DOHH2 (cell line): ENCODE data around the gene FCHSD2.

Experiments
- H3F3A ChIP-seq: fragments of 200-600 bp; sonication (generic), shearing (Covaris generic); 2 replicates; pipeline ENCODE4 v1.6.0; 2016; ENCODE audit warnings: antibody characterized with exemption, mild to moderate bottlenecking; ENCODE audit not compliant: control insufficient read depth, insufficient read depth
- H3K27ac ChIP-seq: fragments of 200-600 bp; sonication (generic); 2 replicates; pipeline ENCODE4 v1.5.1; 2014; ENCODE audit warnings: low read depth, mild to moderate bottlenecking, low read length, moderate library complexity
- H3K27me3 ChIP-seq: fragments of 200-600 bp; sonication (generic); 2 replicates; pipeline ENCODE4 v1.6.1; 2014; ENCODE audit warnings: mild to moderate bottlenecking, low read length, mixed read lengths; ENCODE audit not compliant: control insufficient read depth
- H3K36me3 ChIP-seq: fragments of 200-600 bp; sonication (generic); 2 replicates; pipeline ENCODE4 v1.6.1; 2014; ENCODE audit warnings: mild to moderate bottlenecking, low read length, moderate library complexity, mixed read lengths; ENCODE audit not compliant: control insufficient read depth
- H3K4me1 ChIP-seq: fragments of 200-600 bp; sonication (generic); 2 replicates; pipeline ENCODE4 v1.6.1; 2014; ENCODE audit warnings: mild to moderate bottlenecking, low read length, mixed read lengths; ENCODE audit not compliant: control insufficient read depth
- H3K4me2 ChIP-seq: fragments of 200-600 bp; sonication (generic); 2 replicates; pipeline ENCODE4 v1.6.0; 2014; ENCODE audit warnings: mild to moderate bottlenecking, low read length, moderate library complexity
- H3K4me3 ChIP-seq: fragments of 200-600 bp; sonication (generic); 2 replicates; pipeline ENCODE4 v1.5.1; 2014; ENCODE audit warnings: mild to moderate bottlenecking, low read length, mixed read lengths
- H3K79me2 ChIP-seq: fragments of 200-600 bp; sonication (generic); 2 replicates; pipeline ENCODE4 v1.6.1; 2014; ENCODE audit warnings: mild to moderate bottlenecking, low read length, mixed read lengths; ENCODE audit not compliant: control insufficient read depth
- H3K9me2 ChIP-seq: fragments of 200-600 bp; sonication (generic); replicated peaks from 2 replicates; pipeline ENCODE4 v1.6.1; 2014; ENCODE audit warnings: mild to moderate bottlenecking, low read length, mixed read lengths; ENCODE audit not compliant: control insufficient read depth
- H3K9me3 ChIP-seq: fragments of 200-600 bp; sonication (generic); 2 replicates; pipeline ENCODE4 v1.6.1; 2014; ENCODE audit warnings: antibody characterized with exemption, low read length, mixed read lengths; ENCODE audit not compliant: control insufficient read depth, insufficient read depth
- H4K20me1 ChIP-seq: fragments of 200-600 bp; sonication (generic); 2 replicates; pipeline ENCODE4 v1.6.0; 2014; ENCODE audit warnings: low read depth, mild to moderate bottlenecking, antibody characterized with exemption, low read length, moderate library complexity; ENCODE audit not compliant: control insufficient read depth, insufficient read depth
- EZH2phosphoT487 ChIP-seq: fragments of 200-600 bp; sonication (generic); IDR thresholded peaks from 2 replicates; pipeline ENCODE4 v1.6.1; 2017; ENCODE audit warnings: borderline replicate concordance, mild to moderate bottlenecking, antibody characterized with exemption, low read length, moderate library complexity, mixed read lengths
- TF ChIP-seq, protein P1 (sequence below): fragments of 200-600 bp; sonication (generic); IDR thresholded peaks from one replicate; pipeline ENCODE4 v1.5.1; 2014; ENCODE audit warnings: antibody characterized with exemption, mild to moderate bottlenecking, low read depth, low read length; ENCODE audit not compliant: poor library complexity, severe bottlenecking

Gene FCHSD2

DNA sequence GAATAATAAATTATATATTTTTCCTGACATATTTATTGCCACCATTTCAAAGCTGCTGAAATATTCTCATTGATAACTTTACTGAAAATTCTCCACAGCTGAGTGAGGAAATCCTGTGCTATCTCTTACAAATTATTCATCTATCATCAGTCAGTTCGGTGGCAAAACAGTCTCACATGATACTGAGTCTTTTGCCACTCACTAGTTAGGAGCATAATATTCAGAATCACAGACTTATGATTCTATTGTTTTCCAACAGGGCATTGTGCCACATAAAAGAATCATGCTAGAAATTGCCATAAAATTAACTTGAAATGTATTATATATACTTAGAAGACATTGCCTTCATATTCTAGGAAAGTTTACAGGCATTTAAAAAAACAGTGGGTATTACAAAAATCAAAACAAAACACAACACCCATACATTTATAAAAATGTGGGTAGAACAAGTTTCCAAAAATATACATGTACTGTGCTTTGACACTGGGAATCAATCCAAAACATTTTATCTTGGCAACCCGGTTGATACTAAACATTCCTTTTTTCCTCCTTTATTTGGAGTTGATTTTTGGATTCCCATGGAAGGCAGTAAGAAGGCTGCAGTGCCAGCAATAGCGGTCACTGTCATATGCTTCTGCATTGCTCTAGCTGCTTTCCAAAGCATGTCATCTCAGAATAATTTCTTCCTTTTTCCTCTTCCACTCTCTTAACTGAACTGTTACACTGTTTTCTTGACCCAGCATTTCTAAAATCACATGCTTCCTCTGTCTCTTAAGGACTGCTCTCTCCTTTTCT is 285.4 kb downstream of the FCHSD2 start:
- no peak for TF ChIP-seq EZH2phosphoT487
- TF ChIP-seq, protein P1, sequence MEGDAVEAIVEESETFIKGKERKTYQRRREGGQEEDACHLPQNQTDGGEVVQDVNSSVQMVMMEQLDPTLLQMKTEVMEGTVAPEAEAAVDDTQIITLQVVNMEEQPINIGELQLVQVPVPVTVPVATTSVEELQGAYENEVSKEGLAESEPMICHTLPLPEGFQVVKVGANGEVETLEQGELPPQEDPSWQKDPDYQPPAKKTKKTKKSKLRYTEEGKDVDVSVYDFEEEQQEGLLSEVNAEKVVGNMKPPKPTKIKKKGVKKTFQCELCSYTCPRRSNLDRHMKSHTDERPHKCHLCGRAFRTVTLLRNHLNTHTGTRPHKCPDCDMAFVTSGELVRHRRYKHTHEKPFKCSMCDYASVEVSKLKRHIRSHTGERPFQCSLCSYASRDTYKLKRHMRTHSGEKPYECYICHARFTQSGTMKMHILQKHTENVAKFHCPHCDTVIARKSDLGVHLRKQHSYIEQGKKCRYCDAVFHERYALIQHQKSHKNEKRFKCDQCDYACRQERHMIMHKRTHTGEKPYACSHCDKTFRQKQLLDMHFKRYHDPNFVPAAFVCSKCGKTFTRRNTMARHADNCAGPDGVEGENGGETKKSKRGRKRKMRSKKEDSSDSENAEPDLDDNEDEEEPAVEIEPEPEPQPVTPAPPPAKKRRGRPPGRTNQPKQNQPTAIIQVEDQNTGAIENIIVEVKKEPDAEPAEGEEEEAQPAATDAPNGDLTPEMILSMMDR: no peak
- H4K20me1 ChIP-seq: no peaks in the 10 kb centered on the region
- no peaks in the 10 kb centered on the region for H3K9me2 ChIP-seq
- H3K36me3 ChIP-seq: peaks cover 63% of the 10 kb centered on the region
- H3K4me3 ChIP-seq: no peak overlapping the region
- H3K9me3 ChIP-seq: no peaks in the 10 kb centered on the region
- H3F3A ChIP-seq: peaks cover 7% of the 10 kb centered on the region
- peaks cover 17% of the 10 kb centered on the region for H3K79me2 ChIP-seq
- H3K4me1 ChIP-seq: no peaks in the 10 kb centered on the region; the same call in 1 of the 2 replicates
- no peaks in the 10 kb centered on the region for H3K27me3 ChIP-seq
- H3K4me2 ChIP-seq: no peak overlapping the region
- no peak overlapping the region for H3K27ac ChIP-seq

DNA sequence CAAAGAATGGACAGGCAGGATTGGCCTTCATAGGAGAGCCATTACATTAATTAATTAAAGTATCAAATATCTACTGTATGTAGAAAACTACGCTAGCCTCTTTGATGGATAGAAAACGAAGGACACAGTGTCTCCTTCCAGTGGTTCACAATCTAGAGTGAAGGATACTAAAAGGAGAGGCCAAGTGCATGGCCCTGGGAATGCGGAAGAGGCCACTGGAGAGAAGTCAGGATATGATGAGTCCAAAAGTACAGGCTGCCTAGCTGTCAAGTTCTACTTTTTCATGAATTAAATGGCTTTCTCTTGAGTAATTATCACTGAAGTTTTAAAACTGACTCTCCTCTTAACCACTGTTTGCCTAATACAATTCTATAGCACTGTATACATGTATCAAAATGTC is 286.1 kb downstream of the FCHSD2 start:
- Histone ChIP-seq H3K27ac (no peak overlapping the region), H3K4me2 (no peak overlapping the region), H3K4me3 (no peak overlapping the region), H3K36me3 (peaks cover 60% of the 10 kb centered on the region), H3K4me1 (no peaks in the 10 kb centered on the region; the same call in 1 of the 2 replicates), H4K20me1 (no peaks in the 10 kb centered on the region), H3F3A (peaks cover 7% of the 10 kb centered on the region), H3K27me3 (no peaks in the 10 kb centered on the region), H3K9me3 (no peaks in the 10 kb centered on the region), H3K79me2 (peaks cover 17% of the 10 kb centered on the region), H3K9me2 (no peaks in the 10 kb centered on the region)
- TF ChIP-seq, protein P1: no peak
- TF ChIP-seq EZH2phosphoT487: no peak

DNA sequence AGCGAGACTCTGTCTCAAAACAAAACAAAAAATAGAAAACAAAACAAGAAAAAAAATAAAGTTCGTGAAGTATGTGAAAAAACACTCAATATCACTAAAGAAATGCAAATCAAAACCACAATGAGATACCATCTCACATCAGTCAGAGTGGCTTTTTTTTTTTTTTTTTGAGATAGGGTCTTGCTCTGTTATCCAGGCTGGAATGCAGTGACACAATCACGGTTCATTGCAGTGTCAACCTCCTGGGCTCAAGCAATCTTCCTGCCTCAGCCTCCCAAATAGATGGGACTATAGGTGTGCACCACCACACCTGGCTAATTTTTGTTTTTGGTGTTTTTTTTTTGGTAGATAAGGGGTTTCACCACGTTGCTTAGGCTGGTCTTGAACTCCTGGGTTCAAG is 290.4 kb downstream of the FCHSD2 start:
- Histone ChIP-seq H3K36me3 (peaks cover 54% of the 10 kb centered on the region), H3K9me2 (no peaks in the 10 kb centered on the region), H3K27me3 (no peaks in the 10 kb centered on the region), H3K4me2 (no peak overlapping the region), H3K9me3 (no peaks in the 10 kb centered on the region), H4K20me1 (no peaks in the 10 kb centered on the region), H3K4me1 (no peaks in the 10 kb centered on the region; the same call in 1 of the 2 replicates), H3K79me2 (peaks cover 17% of the 10 kb centered on the region), H3F3A (peaks cover 7% of the 10 kb centered on the region), H3K27ac (no peak overlapping the region), H3K4me3 (no peak overlapping the region)
- TF ChIP-seq, protein P1: no peak
- no peak for TF ChIP-seq EZH2phosphoT487
